CD4-positive, alpha-beta T cell (primary cell): ENCODE data around the gene KLK8. TPM values are rescaled to one million over a fixed set of nuclear protein-coding genes. Genes with fewer than 3 reads are reported as not detected.

ENCODE experiments used
- ATAC-seq: fragments of 200-7000 bp; cut with Tn5 transposase; one replicate; pipeline ENCODE4 v1.10.0; 2022; ENCODE audit warnings: mild to moderate bottlenecking; ENCODE audit not compliant: poor library complexity
- CTCF ChIA-PET: fragments of 350-600 bp; sonication (Branson Sonifier 250); formaldehyde crosslinking; loops from one replicate; lab custom pipeline; 2021; ENCODE audit warnings: antibody characterized with exemption, inconsistent platforms; lab: Charles Lee
- POLR2A ChIA-PET: fragments of 350-600 bp; sonication (Branson Sonifier 250); formaldehyde crosslinking; loops from one replicate; lab custom pipeline; 2021; ENCODE audit warnings: antibody characterized with exemption, inconsistent platforms; lab: Charles Lee
- DNase-seq, 14 experiments: peaks; one replicate each; pipeline ENCODE4 v3.0.0-alpha.2; 2013 to 2020; ENCODE audit warnings: mixed read lengths in 2 of 14
- H3K27ac ChIP-seq, 2 donors: one replicate each; pipeline versions ENCODE4 v1.5.1 to v1.7.0; 2013; ENCODE audit warnings: low read length in 2 of 2, low read depth in 1 of 2, mild to moderate bottlenecking in 1 of 2
- H3K27me3 ChIP-seq, 2 experiments: 1 replicate in 1 of 2; 2 replicates in 1 of 2; pipeline versions ENCODE4 v1.6.1 to v1.7.0; 2013; ENCODE audit warnings: low read length in 2 of 2, control low read depth in 1 of 2, mild to moderate bottlenecking in 1 of 2, moderate library complexity in 1 of 2; ENCODE audit not compliant: insufficient read depth in 2 of 2, control insufficient read depth in 1 of 2
- H3K36me3 ChIP-seq: one replicate; pipeline ENCODE4 v1.6.1; 2013; ENCODE audit warnings: low read length, control low read depth; ENCODE audit not compliant: insufficient read depth
- H3K4me1 ChIP-seq: one replicate; pipeline ENCODE4 v1.6.1; 2013; ENCODE audit warnings: low read length, control low read depth; ENCODE audit not compliant: insufficient read depth
- H3K4me3 ChIP-seq: one replicate; pipeline ENCODE4 v1.5.1; 2013; ENCODE audit warnings: mild to moderate bottlenecking, low read length, moderate library complexity
- H3K9me3 ChIP-seq, 2 experiments: 1 replicate in 1 of 2; 2 replicates in 1 of 2; pipeline versions ENCODE4 v1.6.1 to v1.7.0; 2013; ENCODE audit warnings: low read length in 2 of 2, mild to moderate bottlenecking in 2 of 2, control low read depth in 1 of 2, moderate library complexity in 1 of 2; ENCODE audit not compliant: control insufficient read depth in 1 of 2, insufficient read depth in 1 of 2
- H3K27ac Mint-ChIP-seq: one replicate; pipeline ENCODE4 v1.8.0; 2020; ENCODE audit warnings: mixed read lengths
- H3K27me3 Mint-ChIP-seq: one replicate; pipeline ENCODE4 v1.8.0; 2021; ENCODE audit warnings: mixed read lengths
- H3K36me3 Mint-ChIP-seq: one replicate; pipeline ENCODE4 v1.8.0; 2021; ENCODE audit warnings: low read depth, mixed read lengths
- H3K4me1 Mint-ChIP-seq: one replicate; pipeline ENCODE4 v1.8.0; 2021; ENCODE audit warnings: low read depth, mixed read lengths
- H3K4me3 Mint-ChIP-seq: one replicate; pipeline ENCODE4 v1.8.0; 2020; ENCODE audit warnings: mild to moderate bottlenecking, mixed read lengths
- H3K9me3 Mint-ChIP-seq: one replicate; pipeline ENCODE4 v1.8.0; 2020; ENCODE audit warnings: mixed read lengths
- CTCF ChIP-seq: fragments of 200-600 bp; IDR thresholded peaks from one replicate; pipeline ENCODE4 v1.8.0; 2022; ENCODE audit warnings: antibody characterized with exemption, mild to moderate bottlenecking
- intact Hi-C, 2 experiments: fragments of 100-400 bp; cut with DNase I in 1 of 2; cut with micrococcal nuclease in 1 of 2; formaldehyde crosslinking; loops; one replicate each; pipeline versions ENCODE4 v1.15.1 to v1.9.0; 2023 to 2025; cut with DNase I, micrococcal nuclease
- total RNA-seq, 174 experiments: library from RNA in 2 of 174; stranded (reverse) in 2 of 174; gene quantifications; one replicate each; pipeline ENCODE4 v1.2.3 and lab custom pipeline; 2021 to 2026

Gene KLK8
- total RNA-seq, 2 experiments from 2014 or later = not detected

GRCh38 chr19:50982186-50982585, 19.2 kb downstream of the KLK8 start:
- H3K27ac ChIP-seq = no peak overlapping the region
- POLR2A ChIA-PET = no interaction called here
- Mint-ChIP-seq H3K27ac (no peak overlapping the region), H3K36me3 (no peaks in the 10 kb centered on the region), H3K4me3 (no peak overlapping the region), H3K9me3 (no peaks in the 10 kb centered on the region), H3K4me1 (no peaks in the 10 kb centered on the region), H3K27me3 (peaks cover 64% of the 10 kb centered on the region)
- no peak for TF ChIP-seq CTCF
- intact Hi-C loops = no loop called here
- DNase-seq (no peak), ATAC-seq (no peak)
- peaks cover 0 to 8% of the 10 kb centered on the region in 2 experiments for H3K9me3 ChIP-seq
- CTCF ChIA-PET = no interaction called here
- no peaks in the 10 kb centered on the region for H3K4me1 ChIP-seq
- no peak overlapping the region for H3K4me3 ChIP-seq
- H3K36me3 ChIP-seq = no peaks in the 10 kb centered on the region
- peaks cover 3 to 38% of the 10 kb centered on the region in 2 experiments for H3K27me3 ChIP-seq

GRCh38 chr19:50981587-50982146, 19.7 kb downstream of the KLK8 start:
- Mint-ChIP-seq H3K27ac (no peak overlapping the region), H3K9me3 (no peaks in the 10 kb centered on the region), H3K4me3 (no peak overlapping the region), H3K36me3 (no peaks in the 10 kb centered on the region), H3K4me1 (no peaks in the 10 kb centered on the region), H3K27me3 (peaks cover 66% of the 10 kb centered on the region)
- Histone ChIP-seq H3K36me3 (no peaks in the 10 kb centered on the region), H3K4me1 (no peaks in the 10 kb centered on the region), H3K9me3 (peaks cover 0 to 8% of the 10 kb centered on the region in 2 experiments), H3K27ac (no peak overlapping the region), H3K27me3 (peaks cover 3 to 35% of the 10 kb centered on the region in 2 experiments), H3K4me3 (no peak overlapping the region)
- TF ChIP-seq CTCF = no peak
- ATAC-seq = no peak
- no peak for DNase-seq
- CTCF ChIA-PET = no interaction called here
- intact Hi-C loops = no loop called here
- POLR2A ChIA-PET = no interaction called here

GRCh38 chr19:50980208-50980607, 21.2 kb downstream of the KLK8 start:
- peaks cover 0 to 8% of the 10 kb centered on the region in 2 experiments for H3K9me3 ChIP-seq
- H3K4me3 Mint-ChIP-seq = no peak overlapping the region
- no peaks in the 10 kb centered on the region for H3K9me3 Mint-ChIP-seq
- intact Hi-C loops = no loop called here
- no peak overlapping the region for H3K27ac ChIP-seq
- CTCF ChIA-PET = no interaction called here
- H3K36me3 ChIP-seq = no peaks in the 10 kb centered on the region
- H3K27me3 Mint-ChIP-seq = peaks cover 66% of the 10 kb centered on the region
- H3K4me1 ChIP-seq = no peaks in the 10 kb centered on the region
- DNase-seq = no peak
- H3K4me3 ChIP-seq = no peak overlapping the region
- no peaks in the 10 kb centered on the region for H3K4me1 Mint-ChIP-seq
- POLR2A ChIA-PET = no interaction called here
- no peak for TF ChIP-seq CTCF
- no peak overlapping the region for H3K27ac Mint-ChIP-seq
- H3K27me3 ChIP-seq = peaks cover 6 to 35% of the 10 kb centered on the region in 2 experiments
- no peaks in the 10 kb centered on the region for H3K36me3 Mint-ChIP-seq
- no peak for ATAC-seq
